HepG2 (cell line): ENCODE results near the gene TMX2. TPM values are rescaled to one million over a fixed set of nuclear protein-coding genes. Genes with fewer than 3 reads are reported as not detected.

Experiments
- CCDC6 ChIP-seq: sonication (generic); formaldehyde crosslinking; IDR thresholded peaks from 2 replicates; pipeline ENCODE4 v1.8.1; 2022; ENCODE audit warnings: mild to moderate bottlenecking, missing genetic modification reagents, moderate library complexity
- KDM5B ChIP-seq: sonication (generic); formaldehyde crosslinking; IDR thresholded peaks from 2 replicates; pipeline ENCODE4 v1.4.0; 2020; ENCODE audit warnings: missing genetic modification reagents, mild to moderate bottlenecking, borderline replicate concordance
- MAF1 ChIP-seq: sonication (generic); formaldehyde crosslinking; IDR thresholded peaks from 2 replicates; pipeline ENCODE4 v1.5.0; 2020; ENCODE audit warnings: missing genetic modification reagents, borderline replicate concordance
- SIN3B ChIP-seq: fragments of 150-350 bp; IDR thresholded peaks from 2 replicates; pipeline ENCODE4 v1.6.1; 2014; ENCODE audit warnings: low read length
- ZNF143 ChIP-seq: sonication (generic); formaldehyde crosslinking; IDR thresholded peaks from 2 replicates; pipeline ENCODE4 v1.4.0; 2020; ENCODE audit warnings: missing genetic modification reagents
- ZNF530 ChIP-seq: sonication (generic); formaldehyde crosslinking; IDR thresholded peaks from 2 replicates; pipeline ENCODE4 v1.5.0; 2020; ENCODE audit warnings: low read depth, mild to moderate bottlenecking, missing genetic modification reagents
- ZNF720 ChIP-seq: sonication (generic); formaldehyde crosslinking; IDR thresholded peaks from 2 replicates; pipeline ENCODE4 v1.4.0; 2020; ENCODE audit warnings: missing genetic modification reagents
- polyA plus RNA-seq, 8 experiments: library from polyadenylated mRNA; depleted of rRNA in 3 of 8; stranded (reverse) in 7 of 8; unstranded in 1 of 8; fragments of >200 nt; fragmentation: Illumina TruSeq in 4 of 8; extraction: Trizol in 4 of 8; gene quantifications; 2 replicates each; pipeline versions ENCODE4 v1.2.1 to v1.2.3, GENCODE V29; 2011 to 2016; ENCODE audit warnings: low read depth in 4 of 8, missing spikeins in 1 of 8, mixed read lengths in 1 of 8; ENCODE audit not compliant: insufficient read depth in 1 of 8
- total RNA-seq, 5 experiments: library from RNA; depleted of rRNA; stranded (reverse); fragments of >200 nt; fragmentation: Illumina TruSeq; extraction: Trizol; gene quantifications; 2 replicates each; pipeline ENCODE4 v1.2.3, GENCODE V29; 2016; ENCODE audit warnings: low read depth in 1 of 5
- TF ChIP-seq, protein P1 (sequence below): sonication (generic); formaldehyde crosslinking; IDR thresholded peaks from 2 replicates; pipeline ENCODE4 v1.4.0; 2020; ENCODE audit warnings: missing genetic modification reagents
- TF ChIP-seq, protein P2 (sequence below): sonication (generic); formaldehyde crosslinking; IDR thresholded peaks from 2 replicates; pipeline ENCODE4 v1.5.0; 2020; ENCODE audit warnings: missing genetic modification reagents
- TF ChIP-seq, protein P3 (sequence below): IDR thresholded peaks from 2 replicates; pipeline ENCODE4 v1.6.1; 2016; ENCODE audit warnings: mild to moderate bottlenecking
- TF ChIP-seq, protein P4 (sequence below): sonication (generic); formaldehyde crosslinking; IDR thresholded peaks from 2 replicates; pipeline ENCODE4 v1.8.1; 2023; ENCODE audit warnings: mild to moderate bottlenecking, missing genetic modification reagents
- TF ChIP-seq, protein P5 (sequence below), 2 experiments: sonication (generic) in 1 of 2; formaldehyde crosslinking in 1 of 2; IDR thresholded peaks; 2 replicates each; pipeline versions ENCODE4 v1.5.1 to v1.6.1; 2011 to 2020; ENCODE audit warnings: borderline replicate concordance in 1 of 2, low read depth in 1 of 2, low read length in 1 of 2, mild to moderate bottlenecking in 1 of 2, missing genetic modification reagents in 1 of 2, moderate library complexity in 1 of 2
- TF ChIP-seq, protein P6 (sequence below): sonication (generic); formaldehyde crosslinking; IDR thresholded peaks from 2 replicates; pipeline ENCODE4 v1.4.0; 2020; ENCODE audit warnings: missing genetic modification reagents, low read depth, mild to moderate bottlenecking, borderline replicate concordance

TMX2 gene
- total and polyA plus RNA-seq, 2 of the 13 experiments (the other 11 are each of a cell fraction or from before 2014, with no cell fraction given) = 84.5 to 129 TPM

DNA sequence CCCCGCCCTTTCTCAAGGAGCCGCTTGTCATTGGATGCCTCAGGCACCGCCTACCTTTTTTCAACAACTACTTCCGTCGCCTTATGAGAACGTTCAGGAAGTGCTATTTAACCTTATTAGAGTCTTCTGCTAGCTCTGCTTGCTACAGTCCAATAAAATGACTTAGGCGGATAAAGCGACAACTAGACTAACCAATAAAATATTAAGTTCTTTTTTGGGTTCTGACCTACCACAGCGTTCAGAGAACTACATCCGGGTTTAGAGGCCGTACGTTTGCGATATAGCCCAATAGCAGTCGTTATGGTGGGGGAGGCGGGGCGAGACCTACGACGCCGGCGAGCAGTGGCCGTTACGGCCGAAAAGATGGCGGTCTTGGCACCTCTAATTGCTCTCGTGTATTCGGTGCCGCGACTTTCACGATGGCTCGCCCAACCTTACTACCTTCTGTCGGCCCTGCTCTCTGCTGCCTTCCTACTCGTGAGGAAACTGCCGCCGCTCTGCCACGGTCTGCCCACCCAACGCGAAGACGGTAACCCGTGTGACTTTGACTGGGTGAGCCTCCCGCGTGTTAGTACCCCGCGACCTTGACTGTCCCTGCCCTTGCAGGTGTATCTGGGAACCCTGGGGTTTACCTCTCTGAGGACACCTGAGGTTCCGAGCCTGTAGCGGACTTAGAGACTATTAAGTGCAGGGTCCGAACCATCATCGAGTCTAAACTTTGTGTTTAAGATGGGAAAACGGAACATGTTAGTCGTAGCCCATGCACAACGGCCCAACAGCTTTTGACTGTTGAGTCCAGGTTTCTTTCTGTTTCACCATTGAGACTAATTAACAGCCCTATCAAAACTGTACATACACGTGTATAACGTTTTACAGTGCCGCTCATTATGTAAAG, at the start of gene TMX2 (continued):
- TF ChIP-seq, protein P1, sequence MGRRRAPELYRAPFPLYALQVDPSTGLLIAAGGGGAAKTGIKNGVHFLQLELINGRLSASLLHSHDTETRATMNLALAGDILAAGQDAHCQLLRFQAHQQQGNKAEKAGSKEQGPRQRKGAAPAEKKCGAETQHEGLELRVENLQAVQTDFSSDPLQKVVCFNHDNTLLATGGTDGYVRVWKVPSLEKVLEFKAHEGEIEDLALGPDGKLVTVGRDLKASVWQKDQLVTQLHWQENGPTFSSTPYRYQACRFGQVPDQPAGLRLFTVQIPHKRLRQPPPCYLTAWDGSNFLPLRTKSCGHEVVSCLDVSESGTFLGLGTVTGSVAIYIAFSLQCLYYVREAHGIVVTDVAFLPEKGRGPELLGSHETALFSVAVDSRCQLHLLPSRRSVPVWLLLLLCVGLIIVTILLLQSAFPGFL (CRISPR knock-in tag) = no peak
- TF ChIP-seq KDM5B (CRISPR knock-in tag) (no peak), ZNF530 (CRISPR knock-in tag) (no peak), SIN3B (peak; percentile 90), MAF1 (CRISPR knock-in tag) (peak; percentile 47; the same call in 1 of the 2 replicates), ZNF720 (CRISPR knock-in tag) (no peak), CCDC6 (no peak), ZNF143 (peak; percentile 32; the same call in 1 of the 2 replicates)
- TF ChIP-seq, protein P2, sequence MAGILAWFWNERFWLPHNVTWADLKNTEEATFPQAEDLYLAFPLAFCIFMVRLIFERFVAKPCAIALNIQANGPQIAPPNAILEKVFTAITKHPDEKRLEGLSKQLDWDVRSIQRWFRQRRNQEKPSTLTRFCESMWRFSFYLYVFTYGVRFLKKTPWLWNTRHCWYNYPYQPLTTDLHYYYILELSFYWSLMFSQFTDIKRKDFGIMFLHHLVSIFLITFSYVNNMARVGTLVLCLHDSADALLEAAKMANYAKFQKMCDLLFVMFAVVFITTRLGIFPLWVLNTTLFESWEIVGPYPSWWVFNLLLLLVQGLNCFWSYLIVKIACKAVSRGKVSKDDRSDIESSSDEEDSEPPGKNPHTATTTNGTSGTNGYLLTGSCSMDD (CRISPR knock-in tag) = no peak
- TF ChIP-seq, protein P3, sequence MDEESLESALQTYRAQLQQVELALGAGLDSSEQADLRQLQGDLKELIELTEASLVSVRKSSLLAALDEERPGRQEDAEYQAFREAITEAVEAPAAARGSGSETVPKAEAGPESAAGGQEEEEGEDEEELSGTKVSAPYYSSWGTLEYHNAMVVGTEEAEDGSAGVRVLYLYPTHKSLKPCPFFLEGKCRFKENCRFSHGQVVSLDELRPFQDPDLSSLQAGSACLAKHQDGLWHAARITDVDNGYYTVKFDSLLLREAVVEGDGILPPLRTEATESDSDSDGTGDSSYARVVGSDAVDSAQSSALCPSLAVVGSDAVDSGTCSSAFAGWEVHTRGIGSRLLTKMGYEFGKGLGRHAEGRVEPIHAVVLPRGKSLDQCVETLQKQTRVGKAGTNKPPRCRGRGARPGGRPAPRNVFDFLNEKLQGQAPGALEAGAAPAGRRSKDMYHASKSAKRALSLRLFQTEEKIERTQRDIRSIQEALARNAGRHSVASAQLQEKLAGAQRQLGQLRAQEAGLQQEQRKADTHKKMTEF (CRISPR knock-in tag) = no peak; the same call in none of the 2 replicates
- TF ChIP-seq, protein P4, sequence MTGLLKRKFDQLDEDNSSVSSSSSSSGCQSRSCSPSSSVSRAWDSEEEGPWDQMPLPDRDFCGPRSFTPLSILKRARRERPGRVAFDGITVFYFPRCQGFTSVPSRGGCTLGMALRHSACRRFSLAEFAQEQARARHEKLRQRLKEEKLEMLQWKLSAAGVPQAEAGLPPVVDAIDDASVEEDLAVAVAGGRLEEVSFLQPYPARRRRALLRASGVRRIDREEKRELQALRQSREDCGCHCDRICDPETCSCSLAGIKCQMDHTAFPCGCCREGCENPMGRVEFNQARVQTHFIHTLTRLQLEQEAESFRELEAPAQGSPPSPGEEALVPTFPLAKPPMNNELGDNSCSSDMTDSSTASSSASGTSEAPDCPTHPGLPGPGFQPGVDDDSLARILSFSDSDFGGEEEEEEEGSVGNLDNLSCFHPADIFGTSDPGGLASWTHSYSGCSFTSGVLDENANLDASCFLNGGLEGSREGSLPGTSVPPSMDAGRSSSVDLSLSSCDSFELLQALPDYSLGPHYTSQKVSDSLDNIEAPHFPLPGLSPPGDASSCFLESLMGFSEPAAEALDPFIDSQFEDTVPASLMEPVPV = 0 out of 2 replicates have a peak, but pooled peaks have one; percentile 29
- TF ChIP-seq, protein P5, sequence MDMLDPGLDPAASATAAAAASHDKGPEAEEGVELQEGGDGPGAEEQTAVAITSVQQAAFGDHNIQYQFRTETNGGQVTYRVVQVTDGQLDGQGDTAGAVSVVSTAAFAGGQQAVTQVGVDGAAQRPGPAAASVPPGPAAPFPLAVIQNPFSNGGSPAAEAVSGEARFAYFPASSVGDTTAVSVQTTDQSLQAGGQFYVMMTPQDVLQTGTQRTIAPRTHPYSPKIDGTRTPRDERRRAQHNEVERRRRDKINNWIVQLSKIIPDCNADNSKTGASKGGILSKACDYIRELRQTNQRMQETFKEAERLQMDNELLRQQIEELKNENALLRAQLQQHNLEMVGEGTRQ (IDR thresholded peaks at IDR 0.05; ENCODE audit: low read depth, low read length) = no peak
- TF ChIP-seq, protein P5 (CRISPR knock-in tag; IDR thresholded peaks at IDR 0.05; ENCODE audit: borderline replicate concordance) = no peak; the same call in 1 of the 2 replicates
- TF ChIP-seq, protein P6, sequence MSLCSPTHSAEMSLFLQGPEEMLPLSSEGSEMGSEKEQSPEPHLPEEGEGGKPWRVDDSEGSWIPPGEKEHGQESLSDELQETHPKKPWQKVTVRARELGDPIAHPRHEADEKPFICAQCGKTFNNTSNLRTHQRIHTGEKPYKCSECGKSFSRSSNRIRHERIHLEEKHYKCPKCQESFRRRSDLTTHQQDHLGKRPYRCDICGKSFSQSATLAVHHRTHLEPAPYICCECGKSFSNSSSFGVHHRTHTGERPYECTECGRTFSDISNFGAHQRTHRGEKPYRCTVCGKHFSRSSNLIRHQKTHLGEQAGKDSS (CRISPR knock-in tag) = peak; percentile 85; the same call in 1 of the 2 replicates
